ENCODE results near the gene LRRC8E.
"Not testable (repeated sequence)": the region's sequence is repeated elsewhere in the genome, so short reads cannot be mapped to it uniquely, and the experiment has no call there.

LRRC8E gene

GRCh38 chr19:7920519-7921301 lies 32.4 kb downstream of the LRRC8E start:
- peak; percentile 96 for DNase-seq (ENCODE audit: low read depth)

DNA sequence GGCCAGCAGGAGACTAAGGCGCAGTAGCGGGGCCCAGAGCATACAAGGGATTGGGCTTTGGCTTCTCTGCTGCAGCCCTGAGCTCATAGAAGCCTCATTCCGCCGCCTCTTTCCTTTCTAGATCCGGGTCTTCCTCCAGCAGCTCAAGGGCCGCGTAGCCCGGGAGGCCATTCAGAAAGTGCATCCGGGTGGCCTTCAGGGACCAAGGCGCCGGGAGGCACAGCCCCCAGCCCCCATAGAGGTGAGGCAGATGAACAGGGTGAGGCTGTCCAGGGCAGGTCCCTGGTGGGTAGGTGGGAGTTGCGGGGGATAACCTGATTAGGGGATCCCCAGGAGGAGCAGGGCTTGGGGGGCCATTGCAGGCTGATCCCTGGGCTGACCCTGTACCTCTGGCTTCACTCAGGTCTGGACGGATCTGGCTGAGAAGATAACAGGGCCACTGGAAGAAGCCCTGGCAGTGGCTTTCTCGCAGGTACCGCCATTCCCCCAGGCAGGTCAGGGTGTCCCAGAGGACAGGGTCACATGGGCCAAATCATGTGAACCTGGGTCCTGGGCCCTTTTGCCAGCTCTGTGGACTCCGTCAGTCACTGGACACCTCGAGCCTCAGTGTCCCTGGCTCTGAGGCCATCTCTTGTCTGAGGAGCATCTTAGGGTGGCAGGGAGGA lies 33.1 kb downstream of the LRRC8E start:
- DNase-seq (ENCODE audit: low read depth) = no peak

DNA sequence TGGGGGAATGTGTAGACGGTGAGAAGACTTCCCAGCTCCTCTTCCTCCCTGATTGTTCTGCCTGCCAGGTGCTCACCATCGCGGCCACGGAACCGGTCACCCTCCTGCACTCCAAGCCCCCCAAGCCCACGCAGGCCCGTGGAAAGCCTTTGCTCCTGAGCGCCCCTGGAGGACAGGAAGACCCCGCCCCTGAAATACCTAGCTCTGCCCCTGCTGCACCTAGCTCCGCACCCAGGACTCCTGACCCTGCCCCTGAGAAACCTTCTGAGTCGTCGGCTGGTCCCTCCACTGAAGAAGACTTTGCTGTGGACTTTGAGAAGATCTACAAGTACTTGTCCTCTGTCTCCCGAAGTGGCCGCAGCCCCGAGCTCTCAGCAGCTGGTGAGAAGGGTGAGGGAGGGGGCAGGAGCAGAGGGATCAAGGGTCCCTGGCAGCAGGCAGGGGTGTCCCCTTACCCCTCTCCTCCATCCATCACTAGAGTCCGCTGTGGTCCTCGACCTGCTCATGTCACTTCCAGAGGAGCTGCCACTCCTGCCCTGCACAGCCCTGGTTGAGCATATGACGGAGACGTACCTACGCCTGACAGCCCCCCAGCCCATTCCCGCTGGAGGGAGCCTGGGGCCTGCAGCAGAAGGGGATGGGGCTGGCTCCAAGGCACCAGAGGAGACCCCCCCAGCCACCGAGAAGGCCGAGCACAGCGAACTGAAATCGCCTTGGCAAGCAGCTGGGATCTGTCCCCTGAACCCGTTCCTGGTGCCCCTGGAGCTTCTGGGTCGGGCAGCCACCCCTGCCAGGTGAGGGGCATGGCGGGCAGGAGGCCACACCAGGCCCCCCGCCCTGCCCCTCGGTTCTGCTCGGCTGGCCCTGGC lies 33.9 kb downstream of the LRRC8E start:
- no peak for DNase-seq (ENCODE audit: low read depth)

DNA sequence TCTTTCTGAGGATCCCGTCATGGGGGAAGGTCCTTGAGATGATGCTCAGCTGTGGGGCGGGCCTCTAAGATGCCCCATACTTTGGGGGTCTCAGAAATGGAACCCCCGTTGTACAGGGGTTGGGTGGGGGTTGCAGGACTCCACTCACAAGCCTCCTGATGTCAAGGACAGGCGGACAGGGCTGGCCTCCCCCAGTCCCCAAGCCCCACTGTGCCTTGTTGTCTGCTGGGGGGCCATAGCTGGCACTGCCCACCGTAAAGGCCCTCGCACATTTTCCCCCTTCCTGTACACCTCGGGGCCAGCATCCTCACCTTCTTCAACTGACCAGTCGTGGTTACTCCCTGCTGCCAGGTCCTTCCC lies 34.5 kb downstream of the LRRC8E start:
- no peak for DNase-seq (ENCODE audit: low read depth)

DNA sequence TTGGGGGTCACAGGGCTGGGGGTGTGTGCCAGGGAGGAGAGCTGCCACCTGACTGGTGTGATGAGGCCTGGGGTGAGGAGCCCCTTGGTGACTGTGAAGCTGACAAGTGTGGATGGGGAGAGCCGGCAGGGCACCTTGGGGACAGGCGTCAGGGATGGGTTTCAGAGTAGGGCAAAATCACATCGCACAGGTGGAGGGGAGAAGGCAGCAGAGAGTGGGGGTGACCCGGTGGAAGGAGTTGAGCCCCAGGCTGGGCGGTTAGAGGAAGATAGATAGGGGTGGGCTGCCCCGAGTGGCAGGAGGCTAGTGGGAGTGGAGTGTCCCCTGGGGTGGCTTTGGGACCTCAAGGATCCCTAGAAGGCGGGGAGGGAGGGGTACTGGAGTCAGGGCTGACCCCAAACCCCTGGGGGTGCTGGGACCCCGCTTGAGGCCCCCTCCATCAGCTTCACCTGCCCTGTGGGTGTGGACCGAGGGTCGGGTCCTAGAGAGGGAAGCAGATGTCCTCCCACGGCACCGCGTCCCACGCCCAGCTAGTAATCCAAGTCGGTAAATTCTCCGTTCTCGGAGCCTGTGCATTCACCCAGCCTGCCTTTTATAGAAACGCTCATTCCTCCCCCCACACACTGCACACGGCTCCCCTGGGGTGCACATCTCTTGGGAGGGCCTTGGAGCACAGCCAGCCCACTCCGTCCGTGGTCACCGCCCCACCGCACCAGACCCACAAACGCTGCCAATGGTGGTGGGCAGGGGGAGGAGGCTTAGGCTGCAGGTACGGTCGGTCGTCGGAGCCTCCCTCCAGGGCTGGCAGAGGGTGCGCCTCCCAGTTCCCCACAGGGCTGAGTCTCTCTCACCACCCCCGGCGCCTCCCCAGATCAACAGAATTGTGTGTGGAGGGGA lies 35.2 kb downstream of the LRRC8E start:
- no peak for DNase-seq (ENCODE audit: low read depth)

DNA sequence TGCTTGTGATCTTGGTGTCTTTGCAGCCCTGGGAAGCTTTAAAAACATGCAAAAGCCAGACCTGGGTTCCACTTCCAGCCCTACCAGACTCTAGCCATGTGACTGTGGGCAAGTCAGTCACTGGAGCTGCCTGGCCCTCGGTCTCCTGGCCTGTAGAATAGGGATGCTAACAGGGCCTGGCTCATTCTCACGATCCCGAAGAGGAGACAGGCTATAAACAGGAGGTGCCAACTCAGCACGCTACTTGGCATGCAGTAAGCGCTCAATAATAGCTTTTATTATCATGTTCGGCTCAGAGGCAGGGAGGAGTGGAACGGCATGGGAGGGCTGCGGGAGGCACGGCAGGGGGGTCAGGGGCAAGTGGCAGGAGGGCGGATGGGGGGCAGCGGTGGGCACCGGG lies 35.9 kb downstream of the LRRC8E start:
- no peak for DNase-seq (ENCODE audit: low read depth)

DNA sequence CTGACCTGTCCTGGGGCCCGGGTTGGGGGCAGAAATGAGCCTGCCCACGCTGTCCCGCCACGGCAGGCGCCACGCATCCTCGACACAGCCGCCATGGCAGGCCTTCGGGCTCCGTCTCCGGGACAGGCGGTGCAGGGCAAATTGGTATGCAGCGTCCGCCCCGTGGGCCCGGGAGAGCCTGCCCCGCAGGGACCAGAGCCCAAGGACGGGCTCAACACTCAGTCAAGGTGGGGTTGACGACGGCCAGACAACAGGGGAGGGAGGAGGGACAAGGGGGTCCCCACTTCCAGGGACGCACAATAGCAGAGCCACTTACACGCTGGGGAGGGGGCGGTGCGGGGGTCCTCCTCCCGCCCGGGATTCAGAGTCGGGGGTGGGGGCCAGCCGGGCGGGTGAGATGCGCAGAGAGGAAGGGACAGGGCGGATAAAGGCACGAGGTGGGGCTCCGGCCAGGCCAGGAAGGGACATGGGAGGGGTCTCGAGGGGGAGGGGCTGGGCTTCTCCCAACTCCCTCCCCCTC lies 36.4 kb downstream of the LRRC8E start:
- DNase-seq (ENCODE audit: low read depth) = no peak

DNA sequence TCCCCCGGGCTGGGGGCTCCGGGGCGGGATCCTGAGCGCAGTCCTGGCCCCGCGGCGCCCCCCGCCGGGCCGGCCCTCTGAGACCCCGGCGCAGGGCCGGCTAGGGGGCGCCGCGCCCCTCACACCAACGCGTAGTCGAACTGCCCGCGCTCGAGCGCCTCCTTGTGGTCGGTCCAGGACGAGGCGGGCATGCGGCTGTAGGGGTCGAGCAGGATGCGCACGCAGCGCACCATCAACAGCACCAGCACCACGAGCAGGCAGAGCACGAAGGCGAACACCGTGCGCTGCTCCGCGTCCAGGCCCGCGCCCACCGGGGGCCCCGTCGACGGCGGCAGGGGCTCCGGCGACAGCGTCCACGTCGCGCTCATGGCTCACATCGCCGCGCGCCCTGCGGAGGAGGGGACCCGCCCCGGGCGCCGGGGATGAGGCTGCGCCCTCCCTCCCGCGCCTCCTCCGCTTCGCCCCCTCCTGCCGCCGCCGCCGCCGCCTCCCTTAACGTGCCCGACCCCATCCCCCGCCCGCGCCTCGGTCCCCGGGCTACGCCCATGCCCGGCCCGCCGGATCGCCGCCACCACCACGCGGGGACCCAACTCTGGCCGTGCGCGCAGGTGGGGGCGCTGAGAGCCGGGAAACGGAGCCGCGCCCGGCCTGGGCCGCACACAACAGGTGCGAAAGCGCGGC lies 37.0 kb downstream of the LRRC8E start:
- peak; percentile 54 for DNase-seq (ENCODE audit: low read depth)

- peak; percentile 36 for DNase-seq (ENCODE audit: low read depth)
Measured at GRCh38 chr19:7926021-7926726, 37.9 kb downstream of the LRRC8E start, which contains the start of gene CTXN1. TSS of gene CTXN1 (minus strand) at chr19:7926135. CDS start at chr19:7925538, 597 bp downstream.

GRCh38 chr19:7926727-7927604 lies 38.7 kb downstream of the LRRC8E start:
- DNase-seq (ENCODE audit: low read depth) = no peak

DNA sequence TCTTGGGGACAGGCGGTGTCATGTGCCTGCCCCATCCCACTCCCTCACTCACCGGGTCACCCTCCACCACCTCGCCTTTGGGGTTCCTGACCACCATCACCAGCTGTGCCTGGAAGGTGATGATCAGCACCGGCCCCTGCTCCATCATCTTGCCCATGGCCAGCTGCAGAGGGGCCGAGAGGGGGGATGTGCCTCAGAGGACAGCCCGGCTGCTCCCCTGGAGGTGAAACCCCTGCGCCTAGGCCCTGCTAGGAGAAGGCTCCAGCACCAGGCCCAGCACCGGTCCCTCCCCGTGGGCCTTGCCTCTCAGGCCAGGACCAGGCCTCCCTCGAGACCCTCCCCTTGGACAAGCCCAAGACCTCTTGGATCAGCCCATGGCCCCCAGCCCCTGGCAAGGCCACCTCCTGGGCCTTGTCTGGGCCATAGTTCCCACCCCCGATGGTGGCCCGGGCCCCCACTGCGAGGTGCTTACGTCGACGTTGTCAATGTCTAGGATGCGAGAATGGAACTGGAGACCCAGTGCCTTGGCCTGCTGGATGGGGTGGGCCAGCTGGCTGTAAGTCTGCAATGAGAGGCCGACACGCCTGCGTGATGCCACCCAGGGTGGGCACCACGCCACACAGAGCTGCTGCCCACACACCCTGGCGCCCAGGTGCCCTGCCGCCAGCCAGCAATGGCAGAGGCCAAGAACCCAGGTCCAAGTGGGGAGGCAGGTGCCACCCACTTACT lies 39.5 kb downstream of the LRRC8E start:
- no peak for DNase-seq (ENCODE audit: low read depth)

DNA sequence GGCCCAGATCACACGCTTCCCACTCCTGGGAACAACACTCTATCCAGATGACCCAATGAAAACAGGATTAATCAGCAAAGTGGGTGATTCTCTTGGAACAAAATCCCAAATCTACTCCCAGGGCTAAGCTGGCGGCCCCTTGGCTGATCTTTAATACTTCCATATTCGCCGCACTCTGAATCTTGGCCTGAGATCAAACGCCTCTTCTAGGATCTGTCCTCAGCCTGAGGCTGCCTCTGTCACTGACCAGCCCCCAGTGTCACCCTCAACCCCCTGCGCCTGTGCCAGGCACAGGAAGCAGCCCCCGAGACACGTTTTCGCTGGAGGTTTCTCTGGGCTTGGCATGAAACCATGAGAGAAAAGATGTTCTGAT lies 40.0 kb downstream of the LRRC8E start:
- DNase-seq (ENCODE audit: low read depth) = no peak

DNA sequence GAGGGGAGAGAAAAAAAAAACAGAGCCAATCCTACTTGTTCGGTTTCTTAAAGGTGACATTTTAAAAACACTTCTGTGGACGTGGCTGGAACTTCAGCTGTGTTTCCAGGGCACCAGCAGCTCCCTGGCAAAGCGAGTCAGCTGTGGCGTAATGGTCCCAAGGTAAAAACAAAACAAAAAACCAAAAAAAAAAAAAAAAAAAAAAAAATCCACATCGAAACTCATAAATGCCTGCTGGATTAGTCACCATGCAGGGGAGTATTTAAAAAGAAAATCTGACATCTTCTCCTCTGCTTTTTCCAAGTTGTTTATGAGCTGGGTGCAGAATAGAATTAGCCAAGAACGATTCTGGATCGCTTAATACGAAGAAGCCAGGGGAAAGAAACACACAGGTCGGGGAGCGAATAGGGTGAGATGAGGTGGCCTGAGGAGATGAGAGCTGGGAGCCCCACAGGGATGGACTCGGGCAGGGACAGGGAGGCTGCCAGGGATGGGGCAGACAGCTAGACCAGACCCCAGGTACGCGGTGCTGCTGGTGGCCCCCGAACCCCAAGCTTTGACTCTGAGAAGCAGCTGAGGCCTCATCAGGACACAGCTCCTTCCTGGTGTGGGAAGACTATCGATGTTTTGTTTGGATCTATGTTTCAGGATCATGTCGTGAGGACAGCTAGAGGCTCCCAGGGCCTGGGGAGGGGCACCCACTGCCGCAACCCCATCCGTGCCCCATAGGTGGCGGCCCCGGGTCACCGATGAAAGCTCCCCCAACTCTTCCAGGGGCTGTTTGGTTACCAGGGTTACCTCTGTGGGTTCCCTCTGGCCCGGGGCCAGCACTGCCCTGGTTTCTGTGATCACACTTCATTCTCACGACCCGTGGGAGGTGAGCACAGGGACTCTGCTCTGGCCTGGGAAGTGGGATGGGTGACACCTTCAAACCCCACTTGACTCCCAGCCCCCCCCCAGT lies 40.7 kb downstream of the LRRC8E start:
- peak; percentile 82 for DNase-seq (ENCODE audit: low read depth)

DNA sequence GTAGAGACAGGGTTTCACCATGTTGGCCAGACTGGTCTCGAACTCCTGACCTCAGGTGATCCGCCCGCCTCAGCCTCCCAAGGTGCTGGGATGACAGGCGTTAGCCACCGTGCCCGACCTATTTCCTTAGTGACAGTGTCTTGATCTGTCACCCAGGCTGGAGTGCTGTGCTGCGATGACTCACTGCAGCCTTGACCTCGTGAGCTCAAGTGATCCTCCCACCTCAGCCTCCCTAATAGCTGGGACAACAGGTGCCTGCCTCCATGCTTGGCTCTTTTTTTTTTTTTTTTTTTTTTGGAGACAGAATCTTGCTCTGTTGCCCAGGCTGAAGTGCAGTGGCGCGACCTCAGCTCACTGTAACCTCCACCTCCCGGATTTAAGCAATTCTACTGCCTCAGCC lies 41.7 kb downstream of the LRRC8E start:
- DNase-seq (ENCODE audit: low read depth) = not testable (repeated sequence)

GRCh38 chr19:7930765-7931164 lies 42.5 kb downstream of the LRRC8E start:
- no peak for DNase-seq (ENCODE audit: low read depth)

DNA sequence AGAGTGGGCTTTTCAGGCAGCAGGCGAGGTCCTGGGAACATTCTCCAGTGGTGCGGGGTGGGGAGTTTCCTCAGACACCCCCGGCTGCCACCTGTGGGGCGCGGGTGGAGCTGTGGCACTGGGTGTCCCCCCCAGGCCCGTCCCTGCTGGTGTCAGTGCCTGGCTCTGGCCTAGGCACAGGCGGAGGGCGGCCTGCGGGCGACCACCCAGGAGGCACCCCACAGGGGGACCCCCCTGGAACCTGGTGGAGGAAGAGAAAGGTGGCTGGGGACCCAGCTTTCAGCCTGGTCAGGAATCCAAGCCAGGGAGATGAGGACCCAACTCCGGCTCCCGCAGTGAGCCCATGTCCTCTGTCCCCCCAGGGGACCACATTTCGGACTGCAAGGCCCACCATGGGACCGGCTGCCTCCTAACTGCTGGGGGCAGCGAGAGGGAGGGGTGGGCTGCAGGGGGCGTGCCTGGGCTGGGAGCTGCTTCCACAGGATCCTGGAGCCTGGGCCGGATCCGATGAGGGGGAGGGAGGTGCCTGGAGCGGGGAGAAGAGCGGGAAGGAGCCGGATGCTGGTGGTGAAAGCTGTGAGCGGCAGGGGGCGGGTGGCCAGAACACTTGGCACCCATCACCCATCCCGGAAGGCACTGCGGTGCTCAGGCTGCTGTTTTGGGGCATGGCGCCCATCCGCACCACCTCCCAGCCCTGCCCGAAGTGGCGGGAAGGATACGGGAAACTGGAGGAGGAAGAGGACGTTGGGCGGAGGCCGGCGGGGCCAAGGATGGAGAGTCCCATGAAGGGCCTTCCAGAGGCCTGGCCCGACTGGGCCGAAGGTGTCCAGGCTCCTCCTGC lies 43.1 kb downstream of the LRRC8E start:
- no peak for DNase-seq (ENCODE audit: low read depth)
